HG03565 (cell line): ENCODE data around the gene DAGLA.

Experiments used
- ATAC-seq: cut with Tn5 transposase; IDR thresholded peaks from one replicate; pipeline ENCODE4 v1.9.1; 2021; ENCODE audit warnings: mild to moderate bottlenecking, moderate library complexity; ENCODE audit not compliant: unreplicated experiment

Gene DAGLA

GRCh38 chr11:61743486-61744095 is 63.4 kb downstream of the DAGLA start:
- no peak for ATAC-seq

- ATAC-seq, result no peak
Observed at GRCh38 chr11:61744181-61744580, 64.0 kb downstream of the DAGLA start.

- no peak for ATAC-seq
Observed at GRCh38 chr11:61744609-61745156, 64.5 kb downstream of the DAGLA start.

DNA sequence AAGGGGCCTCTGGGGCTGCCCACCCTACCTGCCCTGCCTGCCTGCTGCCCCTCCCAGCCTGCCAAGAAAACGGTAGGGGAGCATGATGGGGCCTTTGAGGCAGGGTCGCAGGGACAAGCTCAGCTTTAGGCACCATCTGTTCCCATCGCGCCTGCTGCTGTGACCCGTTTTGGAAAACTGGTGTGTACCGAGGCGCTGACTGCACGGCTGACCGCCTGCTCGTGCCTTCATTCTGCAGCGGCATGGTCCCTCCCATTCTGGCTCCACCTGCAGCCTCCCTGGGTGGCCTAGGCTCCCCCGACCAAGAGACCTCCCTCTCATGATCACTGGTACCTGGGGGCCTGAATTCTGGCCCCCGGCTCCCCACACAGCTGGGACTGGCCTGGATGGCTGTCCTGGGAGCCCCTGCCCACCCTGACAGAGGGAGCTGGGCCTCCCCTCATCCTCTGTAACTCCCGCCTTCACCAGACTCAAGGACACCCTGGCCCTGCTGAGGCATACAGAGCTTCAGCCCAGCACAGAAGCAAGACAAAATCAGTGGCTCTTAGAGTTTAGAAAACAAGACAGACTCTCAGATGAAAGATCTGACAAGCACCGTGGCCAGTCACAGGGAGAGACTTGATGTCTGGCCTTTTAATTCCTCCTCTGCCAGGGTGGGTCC is 65.7 kb downstream of the DAGLA start:
- no peak for ATAC-seq

DNA sequence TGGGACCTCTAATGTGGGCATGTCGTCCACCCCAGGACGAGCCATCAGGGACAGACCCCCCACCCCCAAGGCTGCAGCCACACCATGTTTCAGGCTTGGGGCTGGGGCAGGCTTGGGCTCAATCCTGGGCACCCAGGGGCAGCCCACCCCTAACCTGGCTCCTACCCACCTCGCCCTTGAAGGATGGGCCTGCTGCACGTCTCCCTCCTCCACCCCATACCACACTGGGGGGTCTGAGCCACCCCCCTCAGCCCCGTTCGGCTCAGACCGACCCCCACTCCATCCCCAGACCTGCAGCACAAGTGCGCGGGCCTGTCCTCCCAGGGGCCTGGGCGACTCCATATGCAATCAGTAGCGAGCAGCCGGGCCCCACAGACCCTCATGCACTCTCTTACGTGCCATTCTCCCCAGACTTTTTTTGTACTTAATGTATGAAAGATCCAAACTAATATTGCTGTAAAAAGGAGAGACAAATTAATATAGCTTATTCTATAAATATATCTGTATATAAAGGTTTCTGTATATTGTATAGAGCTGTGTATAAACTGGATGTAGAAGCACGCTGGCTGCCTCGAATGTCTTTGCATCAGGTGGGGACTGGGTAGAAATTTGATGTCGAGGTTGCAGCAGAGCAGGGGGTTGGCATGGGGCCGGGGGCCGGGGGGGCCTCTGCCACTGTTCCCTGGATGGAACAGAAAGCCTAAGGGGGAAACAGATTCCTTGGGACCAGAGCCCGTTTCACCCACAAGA is 66.4 kb downstream of the DAGLA start:
- ATAC-seq, result no peak

DNA sequence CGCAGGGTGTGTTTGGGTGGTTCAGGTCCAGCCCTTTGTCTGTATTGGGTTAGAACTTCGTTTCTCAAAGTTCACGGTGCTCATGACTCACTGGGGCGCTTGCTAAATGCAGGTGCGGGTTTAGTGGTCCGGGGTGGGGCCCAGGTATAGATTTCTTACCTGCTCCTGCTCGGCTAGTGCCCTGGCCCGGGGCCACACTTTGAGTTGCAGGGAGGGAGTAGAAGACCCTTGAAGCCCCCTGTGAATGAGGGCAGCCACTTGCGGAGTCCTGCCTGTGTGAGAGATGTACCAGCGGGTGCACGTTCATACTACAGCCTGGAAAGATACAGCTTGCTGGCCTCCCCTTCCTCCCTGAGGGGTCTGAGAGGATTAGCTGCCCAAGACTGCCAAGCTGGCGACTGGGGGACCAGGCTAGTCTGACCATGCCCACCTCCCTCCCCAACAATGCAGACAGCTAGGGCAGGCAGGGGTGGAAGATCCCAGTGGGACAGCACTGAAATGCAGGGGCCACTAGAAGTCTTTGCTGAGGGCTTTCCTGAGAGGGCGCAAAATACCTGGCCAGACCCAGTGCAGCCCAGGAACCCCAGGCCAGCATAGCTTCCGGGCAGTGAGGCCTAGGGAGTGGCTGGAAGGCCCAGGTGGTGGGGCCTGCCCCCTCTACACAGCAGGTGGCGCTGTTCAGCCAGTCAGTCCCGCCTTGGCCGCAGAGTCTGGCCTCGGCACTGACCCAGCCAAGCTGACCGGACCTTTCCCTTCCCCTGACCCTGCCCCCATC is 67.2 kb downstream of the DAGLA start:
- ATAC-seq, result no peak

DNA sequence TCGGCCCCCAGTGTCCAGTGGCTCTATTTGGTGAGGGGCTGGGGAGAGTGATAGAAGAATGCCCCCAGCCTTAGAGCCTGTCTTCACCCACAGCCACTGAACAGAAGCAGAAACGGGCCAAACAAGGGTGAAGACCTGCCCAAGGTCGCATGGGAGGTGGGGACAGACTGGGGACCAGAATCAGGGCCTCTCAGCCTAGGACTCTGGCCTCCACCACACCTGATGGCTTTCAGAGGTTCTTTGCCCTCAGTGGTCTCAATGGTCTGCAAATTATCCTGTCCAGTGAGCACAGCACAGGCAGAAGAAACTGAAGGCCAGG is 67.7 kb downstream of the DAGLA start:
- no peak for ATAC-seq

DNA sequence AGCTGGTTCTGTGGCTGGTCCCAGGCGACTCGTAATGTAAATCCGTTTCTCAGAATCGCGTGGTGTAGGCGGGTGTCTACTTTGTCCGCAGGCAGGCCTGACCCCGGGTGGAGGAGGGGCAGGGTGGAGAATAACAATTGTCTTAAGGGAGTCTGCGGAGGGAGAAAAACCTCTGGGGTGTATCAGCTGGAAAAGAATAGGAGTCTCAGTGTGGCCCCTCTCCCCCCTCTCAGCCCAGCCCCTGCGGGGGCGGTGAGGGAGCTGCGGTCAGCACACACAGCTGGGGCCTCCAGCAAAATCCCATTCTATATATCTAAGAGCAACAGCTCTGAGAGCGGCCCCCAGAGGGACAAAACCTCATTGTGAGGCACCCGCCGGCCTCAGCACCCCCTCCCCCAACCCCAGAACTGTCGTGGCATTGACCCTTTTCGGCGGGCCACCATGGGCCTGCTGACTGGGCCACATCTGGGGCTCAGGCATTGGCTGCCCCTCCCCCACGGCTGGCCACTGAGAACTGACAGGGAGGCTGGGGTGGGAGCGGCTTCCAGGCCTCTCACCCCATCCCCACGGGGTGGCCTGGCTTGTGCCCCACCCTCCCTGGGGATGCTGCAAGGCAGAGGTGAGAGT is 69.5 kb downstream of the DAGLA start:
- ATAC-seq, result no peak

- no peak for ATAC-seq
Observed at GRCh38 chr11:61750631-61751273, 70.6 kb downstream of the DAGLA start.

GRCh38 chr11:61751384-61751783 is 71.2 kb downstream of the DAGLA start:
- no peak for ATAC-seq

- no peak for ATAC-seq
Observed at GRCh38 chr11:61752117-61752924, 72.1 kb downstream of the DAGLA start, which contains the start of gene MYRF. Gene MYRF, plus strand, starts transcription at chr11:61752636. Its CDS starts 109 bp downstream, at chr11:61752745.

- ATAC-seq, result no peak
Observed at GRCh38 chr11:61752925-61753521, 72.8 kb downstream of the DAGLA start.

DNA sequence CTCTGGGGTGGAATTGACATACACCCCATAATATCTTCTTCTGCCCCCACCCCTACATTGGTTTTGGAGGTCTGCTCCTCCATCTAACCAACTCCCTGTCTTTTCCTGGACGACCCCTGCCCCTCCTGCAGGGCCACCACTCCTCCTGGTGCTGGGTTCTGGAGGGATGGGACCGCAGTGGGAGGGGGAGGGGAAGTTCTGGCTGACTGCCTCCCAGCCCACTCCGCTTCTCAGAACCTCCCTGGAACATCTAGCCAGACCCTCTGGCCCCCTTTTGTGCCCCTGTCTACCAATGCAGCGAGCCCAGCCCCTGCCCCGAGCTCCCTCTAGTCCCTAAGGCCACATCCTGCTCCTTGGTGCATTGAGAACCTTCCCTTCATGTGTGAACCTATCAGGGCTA is 73.5 kb downstream of the DAGLA start:
- ATAC-seq, result no peak

GRCh38 chr11:61754534-61755482 is 74.6 kb downstream of the DAGLA start:
- no peak for ATAC-seq

GRCh38 chr11:61756147-61756451 is 75.9 kb downstream of the DAGLA start:
- ATAC-seq, result no peak

- no peak for ATAC-seq
Observed at GRCh38 chr11:61756452-61757212, 76.4 kb downstream of the DAGLA start.

DNA sequence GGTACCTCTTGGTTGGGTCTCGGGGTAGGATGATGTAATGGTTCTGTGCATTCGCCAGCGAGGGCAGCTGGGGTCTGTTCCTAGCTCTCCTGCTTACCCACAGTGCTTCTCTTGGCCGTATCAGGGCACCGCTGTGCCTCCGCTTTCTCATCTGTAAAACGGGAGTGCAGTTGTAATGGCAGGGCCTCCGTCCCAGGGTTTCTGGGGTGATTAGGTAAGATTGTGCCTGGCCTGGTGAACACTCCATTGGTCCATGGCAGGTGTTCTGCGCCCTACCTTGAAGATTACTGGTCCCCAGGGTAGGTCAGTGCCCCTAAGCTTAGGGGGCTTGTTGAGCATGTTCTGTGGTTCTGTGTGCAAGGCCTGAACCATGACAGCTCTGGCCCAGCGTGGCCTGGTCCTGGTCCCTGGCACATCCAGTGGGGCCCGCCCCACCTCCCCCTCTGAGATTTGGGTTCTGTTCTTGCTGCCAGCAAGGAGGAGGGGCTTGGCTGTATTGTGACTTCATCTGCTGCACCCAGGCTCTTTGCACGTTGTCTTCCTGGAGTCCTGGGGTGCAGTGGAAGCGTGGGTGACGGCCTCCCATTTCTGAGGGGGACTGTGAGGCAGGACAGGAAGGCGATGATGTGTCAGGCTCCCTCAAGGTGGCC is 77.1 kb downstream of the DAGLA start:
- ATAC-seq, result no peak
